HG03097 (cell line): ENCODE results near the gene MUC16.
"Not testable (repeated sequence)": the region's sequence is repeated elsewhere in the genome, so short reads cannot be mapped to it uniquely, and the experiment has no call there.

Experiments
- ATAC-seq: cut with Tn5 transposase; IDR thresholded peaks from one replicate; pipeline ENCODE4 v1.9.1; 2021; ENCODE audit not compliant: unreplicated experiment, low FRiP score

MUC16 gene

GRCh38 chr19:9009935-9010651 is at the start of gene MUC16:
Gene MUC16 (minus strand): TSS chr19:9010409.
- no peak for ATAC-seq

GRCh38 chr19:9058905-9059667 is 48.9 kb upstream of the MUC16 start:
- ATAC-seq, result no peak

- no peak for ATAC-seq
Measured at GRCh38 chr19:9057505-9058258, 47.5 kb upstream of the MUC16 start.

- not testable (repeated sequence) for ATAC-seq
Measured at GRCh38 chr19:9056131-9056530, 45.9 kb upstream of the MUC16 start.

- ATAC-seq, result no peak
Measured at GRCh38 chr19:9054765-9055164, 44.6 kb upstream of the MUC16 start.

- no peak for ATAC-seq
Measured at GRCh38 chr19:9054207-9054606, 44.0 kb upstream of the MUC16 start.

- not testable (repeated sequence) for ATAC-seq
Measured at GRCh38 chr19:9053674-9054073, 43.5 kb upstream of the MUC16 start.

GRCh38 chr19:9052894-9053293 is 42.7 kb upstream of the MUC16 start:
- no peak for ATAC-seq

GRCh38 chr19:9046694-9047093 is 36.5 kb upstream of the MUC16 start:
- no peak for ATAC-seq

GRCh38 chr19:9044449-9044848 is 34.2 kb upstream of the MUC16 start:
- no peak for ATAC-seq

- no peak for ATAC-seq
Measured at GRCh38 chr19:9043524-9043923, 33.3 kb upstream of the MUC16 start.

- ATAC-seq, result no peak
Measured at GRCh38 chr19:9041023-9041422, 30.8 kb upstream of the MUC16 start.

GRCh38 chr19:9040131-9040530 is 29.9 kb upstream of the MUC16 start:
- no peak for ATAC-seq

GRCh38 chr19:9039728-9040127 is 29.5 kb upstream of the MUC16 start:
- no peak for ATAC-seq

GRCh38 chr19:9037400-9038062 is 27.3 kb upstream of the MUC16 start:
- ATAC-seq, result no peak

GRCh38 chr19:9032136-9032631 is 22.0 kb upstream of the MUC16 start:
- ATAC-seq, result no peak

GRCh38 chr19:9018163-9018875 is 8.1 kb upstream of the MUC16 start:
- no peak for ATAC-seq

GRCh38 chr19:9014803-9015202 is 4.6 kb upstream of the MUC16 start:
- no peak for ATAC-seq

GRCh38 chr19:9013988-9014387 is 3.8 kb upstream of the MUC16 start:
- ATAC-seq, result no peak

- no peak for ATAC-seq
Measured at GRCh38 chr19:9011875-9012274, 1.7 kb upstream of the MUC16 start.
